Endometrial microvascular endothelial cells (primary cell): ENCODE results near the gene OLA1. TPM values are rescaled to one million over a fixed set of nuclear protein-coding genes. Genes with fewer than 3 reads are reported as not detected.

Source experiments
- in situ Hi-C: cut with HindIII; loops from 2 replicates; pipeline ENCODE4 v1.10.0; 2017; ENCODE audit warnings: low sequenced_read_pairs, low pct_unique_long_range_greater_than_20kb; ENCODE audit errors: inconsistent ontology term
- total RNA-seq: library from RNA; depleted of rRNA; stranded (reverse); fragments of >200 nt; gene quantifications from one replicate; pipeline ENCODE4 v1.2.3, GENCODE V29; 2015; ENCODE audit errors: inconsistent ontology term

The OLA1 gene
- total RNA-seq, 1 donor from 2014 or later, result 155 TPM

DNA sequence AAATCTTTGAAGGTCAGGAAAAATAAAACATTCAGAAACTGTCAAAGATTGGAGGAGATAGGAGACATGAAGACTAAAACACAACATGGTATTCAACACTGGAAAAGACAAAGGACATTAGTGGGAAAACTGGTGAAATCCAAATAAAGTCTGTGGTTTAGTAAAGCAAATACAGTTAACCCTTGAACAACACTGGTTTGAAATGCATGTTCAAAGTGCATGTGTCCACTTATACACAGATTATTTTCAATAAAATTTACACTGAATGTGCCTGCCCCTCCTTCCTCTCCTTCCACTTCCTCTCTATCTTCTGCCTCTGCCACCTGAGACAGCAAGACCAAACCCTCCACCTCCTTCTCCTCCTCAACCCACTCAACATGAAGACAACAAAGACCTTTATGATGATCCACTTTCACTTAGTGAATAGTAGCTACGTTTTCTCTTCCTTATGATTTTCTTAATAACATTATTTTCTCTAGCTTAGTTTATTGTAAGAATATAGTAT lies 14.5 kb downstream of the OLA1 start:
- in situ Hi-C loops, result no loop called here

DNA sequence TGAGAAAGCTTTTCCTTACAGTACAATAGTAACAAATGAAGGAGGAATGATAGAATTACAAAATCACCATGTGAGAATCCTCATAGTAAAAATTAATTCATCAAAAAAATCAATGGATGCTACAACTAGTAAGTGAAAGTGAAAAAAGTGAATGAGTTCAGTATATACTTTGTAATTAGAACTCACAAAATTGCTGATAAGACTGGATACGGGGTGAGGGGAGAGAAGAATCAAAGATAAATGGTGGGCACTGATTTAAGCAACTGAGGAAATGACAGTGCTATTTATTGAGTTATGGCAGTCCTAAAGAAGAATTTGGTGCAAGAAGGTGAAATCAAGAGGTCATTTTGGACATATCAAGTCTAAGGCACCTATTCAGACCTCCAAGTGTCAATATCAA lies 20.6 kb downstream of the OLA1 start:
- in situ Hi-C loops, result no loop called here

- in situ Hi-C loops, result no loop called here
Measured at GRCh38 chr2:174224665-174225288, 23.6 kb downstream of the OLA1 start.

DNA sequence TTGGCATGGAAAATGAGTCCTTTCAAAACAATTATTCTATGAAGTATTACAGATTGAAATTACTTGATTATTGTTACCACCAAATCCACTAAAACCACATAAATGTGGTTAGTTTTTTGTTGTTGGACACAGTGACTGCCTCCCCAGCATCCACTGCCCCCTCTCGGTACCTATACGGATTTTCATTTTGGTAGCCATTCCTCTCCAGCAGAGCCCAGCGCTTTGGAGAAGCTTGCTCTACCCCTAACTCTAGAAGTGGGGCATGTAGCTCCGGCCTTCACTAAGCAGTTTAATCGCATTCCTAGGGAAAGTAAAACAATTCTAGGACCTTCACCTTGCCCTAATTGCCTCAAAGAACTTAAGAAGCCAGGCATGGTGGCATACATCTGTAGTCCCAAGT lies 24.2 kb downstream of the OLA1 start:
- in situ Hi-C loops, result no loop called here

- in situ Hi-C loops, result no loop called here
Measured at GRCh38 chr2:174223388-174223787, 24.9 kb downstream of the OLA1 start.

DNA sequence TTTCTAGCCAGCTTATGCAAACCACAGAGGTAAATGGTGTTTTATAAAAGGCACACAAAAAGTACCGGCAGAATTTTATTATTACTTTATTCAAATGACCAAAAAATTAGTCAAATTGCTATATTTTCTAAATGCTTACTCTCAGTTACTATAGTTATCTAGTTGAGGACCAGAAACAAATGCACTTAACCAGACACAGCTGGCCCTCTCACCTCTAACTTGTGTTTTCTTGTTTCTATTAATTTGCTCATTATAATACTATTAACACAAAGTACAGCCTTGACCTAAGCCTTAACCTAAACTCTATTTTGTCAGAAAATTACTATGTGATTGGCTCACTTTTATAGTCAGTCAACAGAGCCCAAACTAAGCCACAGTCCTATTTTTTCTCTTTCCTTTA lies 26.2 kb downstream of the OLA1 start:
- in situ Hi-C loops, result no loop called here

DNA sequence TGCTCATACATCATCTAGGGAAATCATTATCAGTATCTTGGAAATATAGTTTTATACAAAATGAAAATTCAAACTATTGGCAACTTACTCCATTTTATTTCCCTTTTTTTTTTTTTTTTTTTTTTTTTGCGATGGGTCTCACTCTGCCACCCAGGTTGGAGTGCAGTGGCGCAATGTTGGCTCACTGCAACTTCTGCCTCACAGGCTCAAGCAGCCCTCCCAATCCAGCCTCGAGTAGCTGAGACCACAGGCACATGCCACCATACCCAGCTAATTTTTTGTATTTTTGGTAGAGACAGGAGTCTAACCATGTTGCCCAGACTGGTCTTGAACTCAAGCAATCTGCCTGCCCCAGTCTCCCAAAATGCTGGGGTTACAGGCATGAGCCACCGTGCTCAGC lies 29.0 kb downstream of the OLA1 start:
- in situ Hi-C loops, result no loop called here

- in situ Hi-C loops, result no loop called here
Measured at GRCh38 chr2:174218773-174219172, 29.6 kb downstream of the OLA1 start.

GRCh38 chr2:174217869-174218268 lies 30.5 kb downstream of the OLA1 start:
- in situ Hi-C loops, result no loop called here

- in situ Hi-C loops, result no loop called here
Measured at GRCh38 chr2:174211954-174212353, 36.4 kb downstream of the OLA1 start.

GRCh38 chr2:174210862-174211261 lies 37.5 kb downstream of the OLA1 start:
- in situ Hi-C loops, result no loop called here

GRCh38 chr2:174209325-174209724 lies 39.0 kb downstream of the OLA1 start:
- in situ Hi-C loops, result no loop called here

DNA sequence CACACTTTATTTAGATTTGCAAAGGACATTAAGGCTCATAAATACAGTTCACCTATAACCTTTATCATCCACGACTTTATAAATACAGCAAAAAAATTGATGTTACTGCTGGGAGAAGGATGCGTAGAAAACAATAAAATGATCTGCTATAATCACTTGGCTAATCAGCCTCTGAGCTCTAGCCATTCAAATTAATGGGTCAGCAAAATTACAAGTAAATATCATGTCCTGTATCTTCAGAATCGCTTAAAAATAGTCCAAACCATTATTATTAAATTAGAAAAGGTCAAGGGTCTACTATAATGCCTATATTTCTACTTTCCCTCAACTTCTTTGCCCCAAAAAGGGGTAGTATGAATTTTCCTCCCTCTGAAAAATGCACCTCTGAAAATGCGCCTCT lies 40.3 kb downstream of the OLA1 start:
- in situ Hi-C loops, result no loop called here

DNA sequence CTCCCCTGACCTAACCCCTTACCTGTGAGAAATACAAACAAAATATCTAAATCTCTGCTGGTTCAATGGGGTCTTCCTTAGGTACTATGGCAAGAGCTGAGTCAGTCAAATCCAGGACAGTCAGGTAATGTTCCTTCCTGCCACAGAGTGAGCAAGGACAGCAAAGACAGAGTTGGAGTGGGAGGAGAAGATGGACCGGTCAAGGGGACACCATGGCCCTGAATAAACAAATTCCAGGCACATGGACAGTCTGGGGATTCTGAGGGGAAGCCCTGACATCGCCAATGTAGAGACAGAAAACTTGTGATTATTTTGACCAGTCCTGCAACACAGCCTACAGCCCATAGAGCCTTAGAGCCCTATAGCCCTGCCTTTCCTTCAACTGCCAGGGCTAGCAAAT lies 42.8 kb downstream of the OLA1 start:
- in situ Hi-C loops, result no loop called here

DNA sequence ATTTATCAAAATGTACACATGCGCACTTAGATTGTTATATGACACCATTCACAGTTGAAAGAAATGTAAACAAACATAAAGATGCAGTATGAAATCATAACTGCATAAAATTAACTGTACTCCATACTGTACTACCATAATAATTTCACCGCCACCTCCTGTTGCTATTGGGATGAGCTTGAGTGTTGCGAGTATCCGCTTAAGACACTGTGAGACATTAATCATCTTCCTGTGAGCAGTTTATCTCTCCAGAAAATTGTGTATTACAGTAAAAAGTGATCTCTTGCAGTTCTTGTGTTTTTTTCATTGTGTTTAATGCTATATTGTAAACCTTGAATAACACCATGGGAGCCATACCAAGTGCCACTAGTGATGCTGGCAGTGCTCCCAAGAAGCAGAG lies 46.1 kb downstream of the OLA1 start:
- in situ Hi-C loops, result no loop called here

DNA sequence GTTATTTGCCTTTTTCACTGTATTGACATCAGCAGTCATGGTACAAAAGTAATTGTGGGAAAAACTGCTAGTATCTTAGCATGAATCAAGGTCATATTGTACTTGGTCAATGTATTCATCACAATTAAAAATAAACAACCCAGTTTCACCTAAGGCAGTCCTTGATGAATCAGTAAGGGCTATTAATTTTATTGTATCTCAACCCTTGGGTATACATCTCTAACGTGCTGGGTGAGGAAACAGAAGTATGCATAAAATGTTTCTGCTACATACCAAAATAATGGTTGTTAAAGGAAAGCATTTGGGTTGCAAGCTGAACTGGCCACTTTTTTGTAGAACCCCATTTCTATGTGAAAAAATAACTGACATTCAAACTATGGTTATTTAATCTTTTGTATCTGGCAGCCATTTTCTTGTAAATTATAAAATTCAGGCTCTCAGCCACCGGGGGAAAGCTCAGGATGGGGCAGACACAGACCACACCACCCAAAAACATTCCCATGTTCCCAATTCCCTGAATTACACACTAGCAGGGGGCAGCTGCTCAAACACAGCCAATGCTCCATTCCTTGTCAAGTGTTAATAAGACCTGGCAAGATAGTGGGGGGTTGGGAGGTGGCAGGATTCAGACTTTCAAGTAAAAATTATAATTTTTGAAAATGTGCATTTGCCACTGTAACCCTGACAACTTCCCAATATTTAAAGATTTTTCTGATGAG lies 49.3 kb downstream of the OLA1 start:
- in situ Hi-C loops, result no loop called here

GRCh38 chr2:174195253-174195652 lies 53.1 kb downstream of the OLA1 start:
- in situ Hi-C loops, result no loop called here

GRCh38 chr2:174193737-174194136 lies 54.6 kb downstream of the OLA1 start:
- in situ Hi-C loops, result no loop called here

DNA sequence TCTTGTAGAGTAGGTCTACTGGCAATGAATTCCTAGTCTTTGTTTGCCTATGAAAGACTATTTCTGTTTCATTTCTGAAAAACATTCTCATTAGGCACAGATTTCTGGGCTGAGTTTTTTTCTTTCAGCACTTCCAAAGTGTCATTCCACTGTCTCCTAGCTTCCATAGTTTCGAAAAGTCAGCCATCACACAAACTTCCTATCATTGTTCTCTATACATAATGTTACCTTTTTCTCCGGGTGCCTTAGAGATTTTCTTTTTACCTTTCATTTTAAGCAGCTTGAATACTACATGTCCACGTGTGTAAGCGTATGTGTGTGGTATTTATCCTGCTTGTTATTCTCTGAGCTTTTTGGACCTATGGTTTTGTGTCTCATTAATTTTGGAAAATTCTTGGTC lies 55.7 kb downstream of the OLA1 start:
- in situ Hi-C loops, result no loop called here

DNA sequence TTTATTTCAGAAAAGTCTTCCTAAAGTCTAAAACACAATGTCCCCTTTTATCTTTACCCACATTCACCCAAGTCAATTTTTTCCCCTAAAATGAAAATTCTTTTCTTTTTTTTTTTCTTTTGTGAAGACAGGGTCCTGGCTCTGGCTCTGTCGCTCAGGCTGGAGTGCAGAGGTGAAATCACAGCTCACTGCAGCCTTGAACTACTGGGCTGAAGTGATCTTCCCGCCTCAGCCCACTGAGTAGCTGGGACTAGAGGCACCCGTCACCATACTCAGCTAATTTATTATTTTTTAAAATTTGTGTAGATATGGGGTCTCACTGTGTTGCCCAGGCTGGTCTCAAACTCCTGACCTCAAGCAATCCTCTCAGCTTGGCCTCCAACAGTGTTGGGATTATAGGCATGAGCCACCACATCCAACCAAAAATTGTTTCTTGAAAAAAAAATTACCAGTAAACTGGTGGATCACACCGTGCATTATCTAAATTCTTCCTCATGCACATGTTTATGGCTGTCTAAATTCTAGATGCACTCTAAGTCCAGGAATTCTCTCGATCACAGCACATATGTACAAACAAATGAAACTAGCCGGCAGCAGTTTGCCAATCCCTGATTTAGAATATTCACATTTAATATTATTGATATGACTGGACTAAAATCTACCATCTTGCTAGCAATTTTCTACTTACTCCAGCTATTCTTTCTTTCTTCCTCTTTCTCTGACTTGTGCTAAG lies 56.8 kb downstream of the OLA1 start:
- in situ Hi-C loops, result no loop called here
